Dendritic cell treated with granulocyte-macrophage colony-stimulating factor and Interleukin-4, amounts not matched to agents 40 ng/mL and 50 ng/mL, for 4 days (primary cell): Measurements from ENCODE around the gene ZFR2.

Experiments
- H3K27ac Mint-ChIP-seq: one replicate; pipeline ENCODE4 v1.8.0; 2022; ENCODE audit warnings: mild to moderate bottlenecking, mixed read lengths
- H3K27me3 Mint-ChIP-seq: one replicate; pipeline ENCODE4 v1.8.0; 2022; ENCODE audit warnings: mild to moderate bottlenecking, mixed read lengths
- H3K36me3 Mint-ChIP-seq: one replicate; pipeline ENCODE4 v1.8.0; 2022; ENCODE audit warnings: low read depth, mixed read lengths
- H3K4me1 Mint-ChIP-seq: one replicate; pipeline ENCODE4 v1.8.0; 2022; ENCODE audit warnings: low read depth, mixed read lengths
- H3K4me3 Mint-ChIP-seq: one replicate; pipeline ENCODE4 v1.8.0; 2022; ENCODE audit warnings: mild to moderate bottlenecking, moderate library complexity, mixed read lengths
- H3K9me3 Mint-ChIP-seq: one replicate; pipeline ENCODE4 v1.8.0; 2022; ENCODE audit warnings: mixed read lengths
- intact Hi-C: fragments of 100-400 bp; cut with micrococcal nuclease; formaldehyde crosslinking; loops from one replicate; pipeline ENCODE4 v1.15.0; 2022

The ZFR2 gene

GRCh38 chr19:3778899-3779723 lies 89.7 kb downstream of the ZFR2 start:
- H3K27me3 Mint-ChIP-seq = no peaks in the 10 kb centered on the region
- intact Hi-C loops = no loop called here
- H3K36me3 Mint-ChIP-seq = peaks cover 43% of the 10 kb centered on the region
- peaks cover 29% of the 10 kb centered on the region for H3K9me3 Mint-ChIP-seq
- no peak overlapping the region for H3K27ac Mint-ChIP-seq
- H3K4me1 Mint-ChIP-seq = peaks cover 5% of the 10 kb centered on the region
- H3K4me3 Mint-ChIP-seq = no peak overlapping the region

DNA sequence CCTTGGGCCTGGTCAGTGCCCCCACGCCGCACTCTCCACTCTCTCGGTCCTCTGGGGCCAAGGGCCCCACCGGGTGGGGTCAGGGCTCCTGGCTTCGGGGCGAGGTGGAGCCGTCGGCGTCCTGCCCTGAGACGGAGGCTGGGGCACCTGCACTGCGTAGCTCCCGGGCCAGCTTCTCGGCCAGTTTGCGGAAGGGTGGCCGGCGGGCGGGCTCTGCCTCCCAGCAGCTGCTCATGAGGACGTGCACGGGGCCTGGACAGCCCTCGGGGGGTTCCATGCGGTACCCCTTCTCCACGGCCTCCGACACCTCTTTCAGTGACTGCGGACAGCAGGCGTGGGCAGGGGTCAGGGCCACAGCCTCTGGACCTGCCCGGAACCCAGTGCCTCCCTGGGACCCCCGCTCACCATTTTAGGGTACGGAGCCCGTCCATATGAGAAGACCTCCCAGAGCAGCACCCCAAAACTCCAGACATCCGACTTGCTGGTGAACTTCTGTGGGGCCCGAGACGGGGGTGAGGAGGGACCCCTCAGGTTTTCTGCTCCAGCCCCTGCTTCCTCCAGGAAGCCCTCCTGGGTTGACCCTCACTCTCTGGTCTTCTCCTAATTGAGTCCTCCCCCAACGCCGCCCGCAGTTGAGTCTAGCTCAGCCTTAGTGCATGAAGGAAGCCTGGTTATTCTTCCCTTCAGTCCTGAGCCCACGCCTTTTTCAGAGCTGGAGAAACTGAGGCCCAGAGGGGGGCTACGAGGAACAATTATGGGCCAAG lies 90.6 kb downstream of the ZFR2 start:
- Mint-ChIP-seq H3K4me1 (peaks cover 5% of the 10 kb centered on the region), H3K27ac (no peak overlapping the region), H3K9me3 (peaks cover 29% of the 10 kb centered on the region), H3K36me3 (peaks cover 35% of the 10 kb centered on the region), H3K4me3 (no peak overlapping the region), H3K27me3 (no peaks in the 10 kb centered on the region)
- intact Hi-C loops = no loop called here

DNA sequence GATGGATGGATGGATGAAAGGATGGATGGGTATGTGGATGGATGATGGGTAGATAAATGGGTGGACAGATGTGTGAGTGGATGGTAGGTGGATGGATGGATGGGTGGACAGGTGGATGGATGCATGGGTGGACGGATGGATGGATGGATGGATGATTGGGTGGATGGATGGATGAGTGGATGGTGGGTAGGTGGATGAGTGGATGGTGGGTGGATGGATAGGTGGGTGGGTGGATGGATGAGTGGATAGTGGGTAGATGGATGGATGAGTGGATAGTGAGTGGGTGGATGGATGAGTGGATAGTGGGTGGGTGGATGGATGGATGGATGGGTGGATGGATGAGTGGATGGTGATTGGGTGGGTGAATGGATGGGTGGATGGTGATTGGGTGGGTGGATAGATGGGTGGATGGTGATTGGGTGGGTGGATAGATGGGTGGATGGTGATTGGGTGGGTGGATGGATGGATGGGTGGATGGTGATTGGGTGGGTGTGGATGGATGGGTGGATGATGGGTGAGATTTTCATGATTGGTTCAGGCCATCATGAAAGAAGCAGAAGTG lies 92.3 kb downstream of the ZFR2 start:
- Mint-ChIP-seq H3K4me1 (peaks cover 5% of the 10 kb centered on the region), H3K9me3 (peaks cover 13% of the 10 kb centered on the region), H3K27ac (no peak overlapping the region), H3K36me3 (peaks cover 18% of the 10 kb centered on the region), H3K4me3 (no peak overlapping the region), H3K27me3 (peaks cover 2% of the 10 kb centered on the region)
- intact Hi-C loops = no loop called here

GRCh38 chr19:3775831-3776230 lies 93.0 kb downstream of the ZFR2 start:
- H3K4me1 Mint-ChIP-seq = peaks cover 5% of the 10 kb centered on the region
- H3K9me3 Mint-ChIP-seq = peaks cover 7% of the 10 kb centered on the region

DNA sequence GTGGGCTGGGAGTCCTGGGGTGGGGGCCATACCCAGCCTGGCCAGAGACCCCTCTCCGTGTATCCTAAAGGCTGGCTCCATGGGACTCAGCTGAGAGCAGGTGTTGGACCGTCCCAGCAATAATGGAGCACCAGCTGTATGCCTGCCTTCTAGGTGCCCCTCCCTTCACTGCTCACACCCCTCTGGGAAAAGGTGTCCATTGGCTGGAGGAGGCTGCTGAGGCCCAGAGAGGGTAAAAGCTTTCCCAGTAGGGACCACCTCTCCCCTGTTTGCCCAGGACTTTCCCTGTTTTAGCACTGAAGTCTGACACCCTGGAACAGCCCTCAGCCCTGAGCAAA lies 93.5 kb downstream of the ZFR2 start:
- H3K27ac Mint-ChIP-seq = no peak overlapping the region
- H3K36me3 Mint-ChIP-seq = peaks cover 14% of the 10 kb centered on the region
- peaks cover 2% of the 10 kb centered on the region for H3K27me3 Mint-ChIP-seq
- H3K9me3 Mint-ChIP-seq = peaks cover 7% of the 10 kb centered on the region
- H3K4me1 Mint-ChIP-seq = peaks cover 5% of the 10 kb centered on the region
- intact Hi-C loops = no loop called here
- H3K4me3 Mint-ChIP-seq = no peak overlapping the region

More at GRCh38 chr19:3775831-3776230, 93.0 kb downstream of the ZFR2 start:
- H3K27ac Mint-ChIP-seq = no peak overlapping the region
- H3K27me3 Mint-ChIP-seq = peaks cover 2% of the 10 kb centered on the region
- H3K4me3 Mint-ChIP-seq = no peak overlapping the region
- peaks cover 14% of the 10 kb centered on the region for H3K36me3 Mint-ChIP-seq
- intact Hi-C loops = no loop called here

- no peak overlapping the region for H3K27ac Mint-ChIP-seq
- H3K27me3 Mint-ChIP-seq = peaks cover 2% of the 10 kb centered on the region
- no peak overlapping the region for H3K4me3 Mint-ChIP-seq
- H3K4me1 Mint-ChIP-seq = peaks cover 5% of the 10 kb centered on the region
- peaks cover 7% of the 10 kb centered on the region for H3K9me3 Mint-ChIP-seq
- H3K36me3 Mint-ChIP-seq = peaks cover 19% of the 10 kb centered on the region
- intact Hi-C loops = no loop called here
Observed at GRCh38 chr19:3774621-3775373, 94.0 kb downstream of the ZFR2 start.

GRCh38 chr19:3773814-3774515 lies 94.9 kb downstream of the ZFR2 start:
- intact Hi-C loops = no loop called here
- Mint-ChIP-seq H3K27ac (no peak overlapping the region), H3K27me3 (peaks cover 2% of the 10 kb centered on the region)

DNA sequence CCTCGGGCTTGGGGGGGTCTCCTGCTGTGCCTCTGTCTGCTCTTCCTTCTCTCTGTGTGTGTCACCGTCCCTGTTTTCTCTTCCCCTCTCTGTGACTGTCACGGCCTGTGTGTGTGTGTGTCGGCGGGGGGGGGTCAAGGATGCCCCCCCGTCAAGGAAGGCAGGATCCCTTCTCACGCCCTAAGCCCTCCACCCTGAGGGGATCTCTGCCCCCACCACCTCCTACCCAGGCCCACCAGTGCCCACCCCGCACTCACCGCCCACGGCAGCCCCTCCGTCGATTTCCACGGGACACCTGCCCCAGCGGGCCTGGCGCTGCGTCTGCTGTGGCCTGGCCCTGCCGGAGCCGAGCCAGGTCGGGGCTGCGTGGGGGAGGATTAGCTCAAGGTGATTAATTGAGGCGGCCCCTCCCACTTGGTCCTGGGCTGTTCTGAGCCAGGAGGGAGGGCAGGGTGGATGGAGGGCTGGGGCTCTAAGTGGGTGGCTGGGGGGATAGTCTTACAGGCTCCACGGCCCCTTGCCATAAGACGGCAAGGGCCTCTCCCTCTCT lies 96.9 kb downstream of the ZFR2 start, which contains the start of gene RAX2:
Gene RAX2, minus strand, starts transcription at position 323 of the 550 bp plus-strand sequence. CDS start 486 bp downstream, outside the sequence.
- Mint-ChIP-seq H3K27me3 (peaks cover 2% of the 10 kb centered on the region), H3K27ac (no peak within 1 kb of the TSS), H3K4me1 (peaks cover 3% of the 10 kb centered on the region), H3K4me3 (no peak within 1 kb of the TSS), H3K36me3 (peaks cover 33% of the 10 kb centered on the region), H3K9me3 (peaks cover 7% of the 10 kb centered on the region)
- intact Hi-C loops = no loop called here

More at GRCh38 chr19:3773814-3774515, 94.9 kb downstream of the ZFR2 start:
- Mint-ChIP-seq H3K9me3 (peaks cover 7% of the 10 kb centered on the region), H3K4me1 (peaks cover 5% of the 10 kb centered on the region), H3K36me3 (peaks cover 27% of the 10 kb centered on the region), H3K4me3 (no peak overlapping the region)

GRCh38 chr19:3771000-3771905 lies 97.6 kb downstream of the ZFR2 start:
- intact Hi-C loops = no loop called here
- Mint-ChIP-seq H3K4me3 (no peak overlapping the region), H3K27ac (no peak overlapping the region), H3K27me3 (peaks cover 2% of the 10 kb centered on the region), H3K9me3 (peaks cover under 1% of the 10 kb centered on the region), H3K36me3 (peaks cover 40% of the 10 kb centered on the region), H3K4me1 (peaks cover 6% of the 10 kb centered on the region)

- Mint-ChIP-seq H3K27me3 (peaks cover 2% of the 10 kb centered on the region), H3K4me1 (peaks cover 8% of the 10 kb centered on the region), H3K9me3 (no peaks in the 10 kb centered on the region), H3K36me3 (peaks cover 48% of the 10 kb centered on the region), H3K27ac (no peak overlapping the region), H3K4me3 (no peak overlapping the region)
- intact Hi-C loops = no loop called here
Observed at GRCh38 chr19:3770136-3770999, 98.5 kb downstream of the ZFR2 start.

DNA sequence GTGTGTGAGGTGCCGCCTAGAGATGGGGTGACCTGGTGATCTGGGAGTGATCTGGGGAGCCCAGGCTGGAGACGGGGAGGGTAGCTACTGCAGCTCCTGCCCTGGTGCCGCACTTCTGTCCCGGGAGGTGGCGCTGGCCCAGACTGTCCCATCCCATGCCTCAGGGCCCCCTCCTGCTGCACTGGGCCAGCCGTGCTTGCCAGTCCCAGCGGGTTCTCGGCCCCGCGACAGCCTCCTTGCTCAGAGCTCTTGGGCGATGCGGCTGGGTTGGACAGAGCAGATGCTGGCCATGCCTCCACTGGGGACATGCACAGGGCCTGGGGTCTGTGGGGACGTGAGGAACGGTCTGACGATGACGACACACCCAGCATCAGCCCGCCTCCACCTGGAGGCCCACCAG lies 99.3 kb downstream of the ZFR2 start:
- H3K27me3 Mint-ChIP-seq = peaks cover 2% of the 10 kb centered on the region
- peaks cover 54% of the 10 kb centered on the region for H3K36me3 Mint-ChIP-seq
- H3K27ac Mint-ChIP-seq = no peak overlapping the region
- no peaks in the 10 kb centered on the region for H3K9me3 Mint-ChIP-seq
- intact Hi-C loops = no loop called here
- peaks cover 8% of the 10 kb centered on the region for H3K4me1 Mint-ChIP-seq
- H3K4me3 Mint-ChIP-seq = no peak overlapping the region

DNA sequence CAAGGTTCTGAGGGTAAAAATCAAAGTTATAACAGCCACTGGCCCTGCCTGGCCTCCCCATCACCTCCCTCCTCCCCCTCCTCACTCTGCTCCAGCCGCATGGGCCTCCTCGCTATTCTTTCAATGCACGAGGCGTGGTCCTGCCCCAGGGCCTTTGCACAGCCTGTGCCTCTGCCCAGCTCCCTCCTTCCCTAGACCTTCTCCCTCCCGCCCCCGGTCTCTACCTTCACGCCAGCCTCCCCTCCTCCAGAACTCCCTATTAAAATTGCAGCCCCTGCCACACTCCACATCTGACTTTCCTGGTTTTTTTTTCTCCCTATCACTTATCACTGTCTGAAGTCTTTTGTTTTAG lies 100.1 kb downstream of the ZFR2 start:
- Mint-ChIP-seq H3K4me1 (peaks cover 8% of the 10 kb centered on the region), H3K9me3 (no peaks in the 10 kb centered on the region), H3K27me3 (peaks cover 2% of the 10 kb centered on the region), H3K4me3 (no peak overlapping the region), H3K36me3 (peaks cover 54% of the 10 kb centered on the region), H3K27ac (no peak overlapping the region)
- intact Hi-C loops = no loop called here
